GM11168 (cell line): ENCODE data around the gene ADGRA1.
"Not testable (repeated sequence)": the region's sequence is repeated elsewhere in the genome, so short reads cannot be mapped to it uniquely, and the experiment has no call there.

Experiments used
- in situ Hi-C: fragments of 300-500 bp; cut with MboI; formaldehyde crosslinking; loops from one replicate; pipeline ENCODE4 v1.12.0; 2022; ENCODE audit warnings: low sequenced_read_pairs; ENCODE audit not compliant: unreplicated experiment

ADGRA1 gene

GRCh38 chr10:133053527-133054133, 34.1 kb upstream of the ADGRA1 start:
- in situ Hi-C loops: not testable (repeated sequence)

DNA sequence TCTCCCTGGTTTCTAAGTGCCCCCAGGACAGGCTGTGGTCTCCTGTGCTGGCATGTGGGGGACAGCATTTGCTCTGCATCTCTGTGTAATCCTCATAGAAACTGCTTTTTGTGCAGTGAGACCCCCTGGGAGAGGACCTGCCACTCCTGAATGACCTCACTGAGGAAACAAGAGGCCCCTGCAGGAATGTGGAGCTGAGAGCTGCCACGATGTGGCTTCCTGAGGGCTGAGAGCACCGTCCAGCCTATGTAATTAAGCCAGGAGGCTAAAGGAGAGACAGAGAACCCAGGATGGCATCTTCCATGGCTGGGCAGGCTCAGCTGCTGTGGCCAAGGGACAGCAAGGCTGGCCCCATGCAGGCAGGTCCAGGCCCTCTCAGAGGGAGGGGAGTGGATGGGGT, 32.3 kb upstream of the ADGRA1 start:
- in situ Hi-C loops: no loop called here

DNA sequence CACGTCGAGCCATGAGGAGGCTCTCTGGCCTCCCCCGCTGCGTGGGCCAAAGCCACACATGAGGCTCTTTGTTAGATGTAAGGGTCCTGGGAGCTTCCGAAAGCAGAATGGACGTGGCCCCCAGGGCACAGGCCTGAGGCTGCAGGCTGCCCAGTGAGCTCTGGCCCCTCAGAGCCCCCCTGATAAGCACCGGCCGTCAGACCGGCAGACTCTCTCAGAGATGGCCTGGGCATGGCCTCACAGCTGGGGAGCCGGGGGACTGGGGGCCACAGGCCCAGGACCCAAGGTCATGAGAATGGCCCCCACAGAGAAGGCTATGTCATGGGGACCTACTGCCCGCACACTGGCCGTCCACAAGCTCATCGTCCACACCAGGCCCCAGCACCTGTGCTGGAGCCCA, 31.7 kb upstream of the ADGRA1 start:
- in situ Hi-C loops: no loop called here

- in situ Hi-C loops: no loop called here
Measured at GRCh38 chr10:133056651-133057178, 31.0 kb upstream of the ADGRA1 start.

DNA sequence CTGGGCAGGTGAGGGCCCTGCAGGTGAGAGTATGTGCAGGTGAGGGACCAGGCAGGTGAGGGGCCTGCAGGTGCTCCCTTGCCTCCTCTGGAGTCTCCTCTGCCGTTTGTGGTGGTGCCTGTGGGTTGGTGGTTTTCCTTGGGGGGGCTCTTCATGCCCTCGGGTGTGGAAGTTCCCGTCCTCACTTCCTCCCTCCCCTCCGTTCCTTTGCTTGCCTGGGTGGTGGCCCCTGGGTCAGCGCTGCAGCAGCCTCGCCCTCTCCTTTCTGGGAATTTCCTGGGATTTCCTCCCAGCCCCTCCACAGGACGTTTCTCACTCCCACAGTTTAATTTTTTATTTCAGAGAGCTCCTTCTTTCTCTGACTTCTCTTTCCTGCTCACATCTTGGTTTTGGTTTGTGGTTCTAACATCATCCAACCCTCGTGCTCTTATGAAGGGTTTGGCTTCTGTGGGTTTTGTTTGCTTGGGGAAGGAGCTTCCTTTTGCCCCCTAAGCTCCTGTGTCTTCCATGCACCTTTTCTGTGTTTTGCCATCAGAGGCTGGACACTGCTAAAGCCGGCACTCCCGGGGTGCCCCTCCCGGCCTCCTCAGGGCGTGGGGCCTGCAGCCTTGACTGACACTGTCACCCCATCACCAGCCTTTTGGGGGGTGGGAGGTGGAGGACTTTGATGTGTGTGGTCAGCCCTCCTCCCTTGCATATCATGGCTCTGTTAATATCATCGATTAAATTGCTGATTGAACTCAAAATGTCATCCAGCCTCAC, 29.2 kb upstream of the ADGRA1 start:
- in situ Hi-C loops: no loop called here

DNA sequence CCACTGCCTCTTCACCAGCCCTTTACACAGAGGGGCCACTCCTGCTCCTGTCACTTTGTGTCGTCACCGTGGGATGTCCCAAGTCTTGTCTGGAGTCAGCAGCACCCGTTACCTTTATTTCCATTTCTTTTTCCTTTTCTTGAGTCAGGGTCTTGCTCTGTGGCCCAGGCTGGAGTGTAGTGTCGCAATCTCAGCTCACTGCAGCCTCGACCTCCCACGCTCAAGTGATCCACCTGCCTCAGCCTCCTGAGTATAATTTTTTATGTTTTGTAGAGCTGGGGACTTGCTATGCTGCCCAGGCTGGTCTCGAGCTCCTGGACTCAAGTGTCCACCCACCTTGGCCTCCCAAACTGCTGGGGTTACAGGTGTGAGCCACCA, 28.6 kb upstream of the ADGRA1 start:
- in situ Hi-C loops: no loop called here

GRCh38 chr10:133059571-133059970, 28.2 kb upstream of the ADGRA1 start:
- in situ Hi-C loops: no loop called here

DNA sequence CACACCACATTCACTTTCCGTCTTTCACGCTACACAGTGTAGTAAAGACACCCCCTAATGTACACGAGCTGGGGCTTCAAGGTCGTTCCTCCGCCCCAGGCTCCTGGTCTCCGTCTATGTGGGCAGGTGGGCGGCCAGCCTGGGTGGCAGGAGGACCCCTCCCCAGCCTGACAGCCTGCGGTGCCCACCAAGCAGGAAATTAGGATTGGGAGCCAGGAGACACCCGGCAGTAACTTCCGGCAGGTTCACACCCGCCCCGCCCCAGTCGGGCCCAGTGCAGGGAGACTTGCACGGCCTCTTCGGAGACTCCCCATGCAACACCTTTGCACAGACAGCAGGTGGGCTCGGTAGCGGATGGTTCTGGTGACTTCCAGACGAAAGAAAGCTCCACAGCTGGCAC, 27.7 kb upstream of the ADGRA1 start:
- in situ Hi-C loops: no loop called here

DNA sequence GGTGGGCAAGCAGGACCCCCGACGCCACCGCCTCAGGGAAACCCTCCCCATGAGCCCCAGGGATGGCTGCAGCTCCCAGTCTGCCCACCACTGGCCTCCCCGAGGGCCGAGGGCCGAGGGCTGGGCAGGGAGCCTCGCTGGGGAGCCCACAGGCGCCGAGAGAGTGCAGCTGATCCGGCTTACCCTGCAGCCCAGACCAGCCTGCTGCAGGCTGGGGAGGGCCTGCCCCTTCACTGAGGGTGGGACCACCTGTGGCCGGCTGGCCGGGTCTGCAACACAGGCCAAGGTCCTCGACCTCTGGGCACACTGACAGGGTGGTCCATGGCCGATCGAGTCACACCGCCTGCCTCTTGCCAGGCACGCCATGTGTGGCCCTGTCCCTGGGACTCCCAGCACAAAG, 27.3 kb upstream of the ADGRA1 start:
- in situ Hi-C loops: no loop called here

- in situ Hi-C loops: no loop called here
Measured at GRCh38 chr10:133060881-133061280, 26.8 kb upstream of the ADGRA1 start.

GRCh38 chr10:133061296-133062038, 26.3 kb upstream of the ADGRA1 start:
- in situ Hi-C loops: no loop called here

- in situ Hi-C loops: no loop called here
Measured at GRCh38 chr10:133062085-133062484, 25.6 kb upstream of the ADGRA1 start.

GRCh38 chr10:133062635-133063034, 25.1 kb upstream of the ADGRA1 start:
- in situ Hi-C loops: no loop called here

- in situ Hi-C loops: no loop called here
Measured at GRCh38 chr10:133067149-133068105, 20.3 kb upstream of the ADGRA1 start.

GRCh38 chr10:133068111-133069032, 19.4 kb upstream of the ADGRA1 start:
- in situ Hi-C loops: no loop called here

- in situ Hi-C loops: no loop called here
Measured at GRCh38 chr10:133069033-133069525, 18.6 kb upstream of the ADGRA1 start.

DNA sequence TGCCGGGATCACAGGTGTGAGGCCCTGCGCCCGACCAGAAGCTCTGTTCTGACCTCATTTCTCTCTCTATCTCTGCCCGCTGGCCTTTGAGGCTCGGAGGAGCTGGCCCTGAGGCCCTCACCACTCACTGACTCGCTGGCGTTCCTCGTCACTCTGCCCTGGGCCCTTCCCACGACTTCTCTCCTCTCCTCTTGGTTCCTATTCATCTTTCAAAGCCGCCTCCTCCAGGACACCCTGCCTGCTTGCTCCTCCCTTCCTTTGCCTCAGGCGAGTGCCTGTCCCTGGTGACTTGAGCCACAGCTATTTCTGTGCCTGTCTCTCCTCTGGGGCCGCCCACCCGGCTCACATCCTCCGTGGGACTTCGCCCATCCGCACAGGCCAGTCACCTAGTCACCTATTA, 17.3 kb upstream of the ADGRA1 start:
- in situ Hi-C loops: no loop called here

DNA sequence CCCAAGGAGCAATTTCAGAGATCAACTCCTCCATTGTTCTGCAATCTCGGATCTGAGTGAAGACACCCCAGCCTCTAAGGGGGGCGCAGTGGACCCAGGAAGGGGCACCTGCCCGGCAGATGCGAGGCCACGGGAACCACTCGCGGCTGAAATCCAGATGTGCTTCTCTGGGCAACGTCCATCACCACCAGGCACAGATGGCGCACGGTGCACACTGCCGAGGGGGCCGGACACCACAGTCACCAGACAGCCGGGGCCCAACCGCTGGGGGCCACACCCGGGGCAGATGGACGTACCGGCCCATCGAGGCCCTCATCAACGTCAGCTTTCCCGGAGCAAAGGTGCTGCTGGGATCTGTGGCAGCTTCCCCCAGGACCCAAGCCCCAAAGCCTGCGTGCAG, 16.9 kb upstream of the ADGRA1 start:
- in situ Hi-C loops: no loop called here

GRCh38 chr10:133071733-133072132, 16.0 kb upstream of the ADGRA1 start:
- in situ Hi-C loops: no loop called here
